ENCODE results near the gene NEK7. TPM values are rescaled to one million over a fixed set of nuclear protein-coding genes. Genes with fewer than 3 reads are reported as not detected.

Gene NEK7
- total and polyA plus RNA-seq, 2 of the 4 experiments (the other 2 are of a cell fraction) = 89.0 to 467 TPM

DNA sequence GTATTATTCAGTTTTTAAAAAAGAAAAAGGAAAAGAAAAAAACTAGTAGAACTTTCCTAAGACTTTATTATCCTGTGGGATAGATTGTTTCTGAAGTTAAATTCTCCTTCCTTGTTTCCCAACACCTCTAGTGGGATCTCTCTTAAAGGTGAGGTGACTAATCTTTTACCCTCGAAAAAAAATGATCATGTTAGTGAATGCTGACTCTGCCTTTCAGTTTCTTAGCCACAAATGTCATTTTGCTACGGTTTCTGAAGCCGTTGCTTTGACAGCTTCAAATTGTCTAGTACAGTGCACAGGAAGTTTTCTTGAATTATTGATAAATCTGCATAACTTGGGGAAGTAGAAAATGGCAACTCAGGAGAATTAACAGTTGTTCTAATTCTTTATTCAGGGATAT, 13.0 kb upstream of the NEK7 start:
- Histone ChIP-seq H4K8ac (ENCODE audit: low read depth in 2 of 2, low read length in 2 of 2) (no peak overlapping the region), H3K79me1 (ENCODE audit: low read depth in 1 of 2, low read length in 2 of 2) (no peaks in the 10 kb centered on the region), H3K9me3 (ENCODE audit: control insufficient read depth, insufficient read depth, low read length) (no peaks in the 10 kb centered on the region), H3K4ac (ENCODE audit: low read depth, low read length) (no peak overlapping the region), H3K23ac (ENCODE audit: low read depth, low read length) (no peak overlapping the region), H3K9me1 (ENCODE audit: insufficient read depth, low read length) (no peaks in the 10 kb centered on the region), H3K4me1 (ENCODE audit: control insufficient read depth, insufficient read depth, low read length) (no peaks in the 10 kb centered on the region), H3K36me3 (ENCODE audit: control insufficient read depth, insufficient read depth, low read length) (no peaks in the 10 kb centered on the region), H3K14ac (replicated peaks; ENCODE audit: low read depth, low read length) (no peak overlapping the region), H3K18ac (ENCODE audit: low read depth, low read length) (no peak overlapping the region), H2AFZ (replicated peaks; ENCODE audit: low read length, poor library complexity) (no peak overlapping the region), H4K20me1 (ENCODE audit: insufficient read depth, low read length) (no peaks in the 10 kb centered on the region), H4K91ac (ENCODE audit: insufficient read depth, low read depth, low read length) (no peak overlapping the region), H2BK15ac (ENCODE audit: low read depth, low read length) (no peak overlapping the region; the same call in 2 of the 3 replicates), H2BK20ac (ENCODE audit: low read depth, low read length) (no peak overlapping the region), H3K56ac (ENCODE audit: extremely low read depth, insufficient read depth, low read length) (no peak overlapping the region), H2BK120ac (ENCODE audit: low read depth, low read length) (no peak overlapping the region), H3K27ac (ENCODE audit: insufficient read depth, low read length) (no peak overlapping the region), H4K5ac (ENCODE audit: low read depth, low read length) (no peak overlapping the region), H3K4me3 (ENCODE audit: insufficient read depth, low read depth, low read length) (no peak overlapping the region), H3K4me2 (ENCODE audit: low read depth, low read length) (no peak overlapping the region), H3K9ac (ENCODE audit: low read depth, low read length) (no peak overlapping the region), H2BK5ac (ENCODE audit: low read depth, low read length, poor library complexity, severe bottlenecking) (no peak overlapping the region), H2AK9ac (replicated peaks; ENCODE audit: low read depth, low read length, poor library complexity) (no peak overlapping the region), H2AK5ac (ENCODE audit: low read depth, low read length) (no peak overlapping the region), H3K27me3 (ENCODE audit: control insufficient read depth, insufficient read depth, low read length) (no peaks in the 10 kb centered on the region)
- POLR2A ChIA-PET (ENCODE audit: unreplicated experiment) = no interaction called here
- CTCF ChIA-PET = interaction anchor here (1.3 kb wide), 1 partner anchor 12 kb away, joined by 4 read pairs; no protein-coding TSS in a partner anchor
- no peak for ATAC-seq (ENCODE audit: low read depth)
- BruUV-seq (replicated peaks) = no TSS peak
- intact Hi-C loops (cut with micrococcal nuclease) (no loop called here), dilution Hi-C loops (cut with HindIII; ENCODE audit: low sequenced_read_pairs, unreplicated experiment) (no loop called here), in situ Hi-C loops (cut with MboI; ENCODE audit: low sequenced_read_pairs) (no loop called here)
- DNase-seq = no peak
- no CpG with 5 or more reads among the region's 3 CpGs for WGBS, 2 experiments (ENCODE audit: extremely low coverage in 2 of 2, insufficient read length in 1 of 2)
- TF ChIP-seq FOS (IDR thresholded peaks at IDR 0.05; ENCODE audit: low read depth, low read length) (no peak), MAZ (IDR thresholded peaks at IDR 0.05; ENCODE audit: borderline replicate concordance, low read depth, low read length) (no peak), MAFK (IDR thresholded peaks at IDR 0.05; ENCODE audit: low read depth, low read length) (no peak), POLR2A (IDR thresholded peaks at IDR 0.05; ENCODE audit: low read depth, low read length) (no peak), BHLHE40 (IDR thresholded peaks at IDR 0.05; ENCODE audit: low read depth, low read length) (no peak), CEBPB (IDR thresholded peaks at IDR 0.05; ENCODE audit: low read depth, low read length) (no peak), CHD1 (IDR thresholded peaks at IDR 0.05; ENCODE audit: low read depth, low read length) (no peak), MXI1 (IDR thresholded peaks at IDR 0.05; ENCODE audit: borderline replicate concordance, low read depth, low read length) (no peak), RAD21 (IDR thresholded peaks at IDR 0.05; ENCODE audit: low read length) (no peak), RFX5 (IDR thresholded peaks at IDR 0.05; ENCODE audit: low read depth, low read length) (no peak), RCOR1 (IDR thresholded peaks at IDR 0.05; ENCODE audit: insufficient replicate concordance, low read length) (no peak), SMC3 (IDR thresholded peaks at IDR 0.05; ENCODE audit: low read depth, low read length) (no peak)
- TF ChIP-seq, protein P1, sequence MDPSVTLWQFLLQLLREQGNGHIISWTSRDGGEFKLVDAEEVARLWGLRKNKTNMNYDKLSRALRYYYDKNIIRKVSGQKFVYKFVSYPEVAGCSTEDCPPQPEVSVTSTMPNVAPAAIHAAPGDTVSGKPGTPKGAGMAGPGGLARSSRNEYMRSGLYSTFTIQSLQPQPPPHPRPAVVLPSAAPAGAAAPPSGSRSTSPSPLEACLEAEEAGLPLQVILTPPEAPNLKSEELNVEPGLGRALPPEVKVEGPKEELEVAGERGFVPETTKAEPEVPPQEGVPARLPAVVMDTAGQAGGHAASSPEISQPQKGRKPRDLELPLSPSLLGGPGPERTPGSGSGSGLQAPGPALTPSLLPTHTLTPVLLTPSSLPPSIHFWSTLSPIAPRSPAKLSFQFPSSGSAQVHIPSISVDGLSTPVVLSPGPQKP (IDR thresholded peaks at IDR 0.05; ENCODE audit: borderline replicate concordance, low read depth, low read length) = no peak
- TF ChIP-seq, protein P2, sequence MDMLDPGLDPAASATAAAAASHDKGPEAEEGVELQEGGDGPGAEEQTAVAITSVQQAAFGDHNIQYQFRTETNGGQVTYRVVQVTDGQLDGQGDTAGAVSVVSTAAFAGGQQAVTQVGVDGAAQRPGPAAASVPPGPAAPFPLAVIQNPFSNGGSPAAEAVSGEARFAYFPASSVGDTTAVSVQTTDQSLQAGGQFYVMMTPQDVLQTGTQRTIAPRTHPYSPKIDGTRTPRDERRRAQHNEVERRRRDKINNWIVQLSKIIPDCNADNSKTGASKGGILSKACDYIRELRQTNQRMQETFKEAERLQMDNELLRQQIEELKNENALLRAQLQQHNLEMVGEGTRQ (IDR thresholded peaks at IDR 0.05; ENCODE audit: low read depth, low read length) = no peak
- TF ChIP-seq, protein P3, sequence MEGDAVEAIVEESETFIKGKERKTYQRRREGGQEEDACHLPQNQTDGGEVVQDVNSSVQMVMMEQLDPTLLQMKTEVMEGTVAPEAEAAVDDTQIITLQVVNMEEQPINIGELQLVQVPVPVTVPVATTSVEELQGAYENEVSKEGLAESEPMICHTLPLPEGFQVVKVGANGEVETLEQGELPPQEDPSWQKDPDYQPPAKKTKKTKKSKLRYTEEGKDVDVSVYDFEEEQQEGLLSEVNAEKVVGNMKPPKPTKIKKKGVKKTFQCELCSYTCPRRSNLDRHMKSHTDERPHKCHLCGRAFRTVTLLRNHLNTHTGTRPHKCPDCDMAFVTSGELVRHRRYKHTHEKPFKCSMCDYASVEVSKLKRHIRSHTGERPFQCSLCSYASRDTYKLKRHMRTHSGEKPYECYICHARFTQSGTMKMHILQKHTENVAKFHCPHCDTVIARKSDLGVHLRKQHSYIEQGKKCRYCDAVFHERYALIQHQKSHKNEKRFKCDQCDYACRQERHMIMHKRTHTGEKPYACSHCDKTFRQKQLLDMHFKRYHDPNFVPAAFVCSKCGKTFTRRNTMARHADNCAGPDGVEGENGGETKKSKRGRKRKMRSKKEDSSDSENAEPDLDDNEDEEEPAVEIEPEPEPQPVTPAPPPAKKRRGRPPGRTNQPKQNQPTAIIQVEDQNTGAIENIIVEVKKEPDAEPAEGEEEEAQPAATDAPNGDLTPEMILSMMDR (conservative IDR thresholded peaks at IDR 0.05; ENCODE audit: low read depth, low read length) = no peak
